CD14-positive monocyte (primary cell): ENCODE results near the gene CACNA1C. TPM values are rescaled to one million over a fixed set of nuclear protein-coding genes. Genes with fewer than 3 reads are reported as not detected.

Experiments used
- DNase-seq, 3 donors: peaks; one replicate each; pipeline ENCODE4 v3.0.0-alpha.2; 2011 to 2022
- H2AFZ ChIP-seq: 2 replicates; pipeline ENCODE4 v1.6.0; 2012; ENCODE audit warnings: mild to moderate bottlenecking, low read depth, low read length, inconsistent platforms; ENCODE audit not compliant: insufficient read depth, poor library complexity, severe bottlenecking
- H3K27ac ChIP-seq, 2 donors: 1 replicate in 1 of 2; 2 replicates in 1 of 2; pipeline ENCODE4 v1.5.1; 2012 to 2013; ENCODE audit warnings: low read length in 2 of 2, control low read depth in 1 of 2, inconsistent platforms in 1 of 2, low read depth in 1 of 2, mild to moderate bottlenecking in 1 of 2
- H3K27me3 ChIP-seq, 2 donors: one replicate each; pipeline versions ENCODE4 v1.6.0 to v1.6.1; 2011 to 2013; ENCODE audit warnings: low read length in 2 of 2; ENCODE audit not compliant: control insufficient read depth in 2 of 2, insufficient read depth in 2 of 2
- H3K36me3 ChIP-seq, 2 donors: replicated peaks in 1 of 2; 1 replicate in 1 of 2; 2 replicates in 1 of 2; pipeline versions ENCODE4 v1.5.1 to v1.6.1; 2012 to 2013; ENCODE audit warnings: low read length in 2 of 2, control low read depth in 1 of 2, inconsistent platforms in 1 of 2, mild to moderate bottlenecking in 1 of 2; ENCODE audit not compliant: insufficient read depth in 2 of 2, control insufficient read depth in 1 of 2
- H3K4me1 ChIP-seq, 2 donors: 1 replicate in 1 of 2; 2 replicates in 1 of 2; pipeline versions ENCODE4 v1.5.1 to v1.6.1; 2012 to 2013; ENCODE audit warnings: low read length in 2 of 2, control low read depth in 1 of 2, inconsistent platforms in 1 of 2, mild to moderate bottlenecking in 1 of 2, moderate library complexity in 1 of 2; ENCODE audit not compliant: insufficient read depth in 2 of 2, control insufficient read depth in 1 of 2
- H3K4me2 ChIP-seq: replicated peaks from 2 replicates; pipeline ENCODE3; 2012; ENCODE audit warnings: low read length, moderate library complexity, mild to moderate bottlenecking; ENCODE audit not compliant: poor library complexity, severe bottlenecking; ENCODE audit errors: extremely low read depth
- H3K4me3 ChIP-seq, 3 experiments: fragments of 200-600 bp in 1 of 3; sonication (generic) in 1 of 3; replicated peaks in 1 of 3; 1 replicate in 2 of 3; 2 replicates in 1 of 3; pipeline ENCODE4 v1.5.1; 2011 to 2013; ENCODE audit warnings: low read length in 3 of 3, mild to moderate bottlenecking in 3 of 3, control low read depth in 2 of 3, low read depth in 2 of 3, inconsistent platforms in 1 of 3, moderate library complexity in 1 of 3
- H3K79me2 ChIP-seq: 2 replicates; pipeline ENCODE4 v1.6.0; 2012; ENCODE audit warnings: mild to moderate bottlenecking, control low read depth, inconsistent platforms, low read length, moderate library complexity; ENCODE audit not compliant: insufficient read depth
- H3K9ac ChIP-seq: 2 replicates; pipeline ENCODE4 v1.6.0; 2017; ENCODE audit warnings: low read length, mild to moderate bottlenecking; ENCODE audit not compliant: insufficient read depth, poor library complexity, severe bottlenecking
- H3K9me3 ChIP-seq, 2 donors: replicated peaks in 1 of 2; 1 replicate in 1 of 2; 2 replicates in 1 of 2; pipeline versions ENCODE4 v1.5.1 to v1.6.1; 2012 to 2013; ENCODE audit warnings: low read length in 2 of 2, control low read depth in 1 of 2; ENCODE audit not compliant: control insufficient read depth in 1 of 2, insufficient read depth in 1 of 2
- H4K20me1 ChIP-seq: 2 replicates; pipeline ENCODE4 v1.6.0; 2012; ENCODE audit warnings: mild to moderate bottlenecking, low read length, control low read depth, moderate library complexity; ENCODE audit not compliant: insufficient read depth
- H3K27ac Mint-ChIP-seq, 7 donors: one replicate each; pipeline ENCODE4 v1.8.0; 2020; ENCODE audit warnings: mild to moderate bottlenecking in 7 of 7, mixed read lengths in 7 of 7, moderate library complexity in 6 of 7, inconsistent platforms in 2 of 7
- H3K27me3 Mint-ChIP-seq, 3 donors: one replicate each; pipeline ENCODE4 v1.8.0; 2021 to 2022; ENCODE audit warnings: low read depth in 3 of 3, mild to moderate bottlenecking in 3 of 3, mixed read lengths in 3 of 3, moderate library complexity in 3 of 3, inconsistent platforms in 1 of 3
- H3K36me3 Mint-ChIP-seq, 2 donors: one replicate each; pipeline ENCODE4 v1.8.0; 2020; ENCODE audit warnings: mixed read lengths in 2 of 2, inconsistent platforms in 1 of 2, mild to moderate bottlenecking in 1 of 2
- H3K4me1 Mint-ChIP-seq: one replicate; pipeline ENCODE4 v1.8.0; 2020; ENCODE audit warnings: mild to moderate bottlenecking, mixed read lengths
- H3K4me3 Mint-ChIP-seq, 2 donors: one replicate each; pipeline ENCODE4 v1.8.0; 2020; ENCODE audit warnings: mild to moderate bottlenecking in 2 of 2, mixed read lengths in 2 of 2, moderate library complexity in 1 of 2
- H3K9me3 Mint-ChIP-seq, 7 donors: one replicate each; pipeline ENCODE4 v1.8.0; 2020 to 2022; ENCODE audit warnings: mixed read lengths in 7 of 7, mild to moderate bottlenecking in 6 of 7, moderate library complexity in 6 of 7, inconsistent platforms in 2 of 7
- WGBS: methylation state at CpG from one replicate; pipeline ENCODE4 v1.1.5; 2013; ENCODE audit warnings: missing lambda C conversion rate; ENCODE audit not compliant: insufficient coverage; 5-methylcytosine and 5-hydroxymethylcytosine counted together
- intact Hi-C, 2 donors: fragments of 100-400 bp; cut with micrococcal nuclease; formaldehyde crosslinking; loops; one replicate each; pipeline versions ENCODE4 v1.15.0 to v1.15.1; 2023
- polyA plus RNA-seq, 3 donors: library from polyadenylated mRNA; depleted of rRNA in 1 of 3; unstranded in 2 of 3; stranded (reverse) in 1 of 3; fragments of 300-500 nt in 2 of 3; fragments of >200 nt in 1 of 3; fragmentation: Illumina TruSeq in 2 of 3; gene quantifications; 1 replicate in 2 of 3; 2 replicates in 1 of 3; pipeline ENCODE4 v1.2.3, GENCODE V29; 2012 to 2021
- TF ChIP-seq, protein P1 (sequence below): fragments of 200-600 bp; IDR thresholded peaks from one replicate; pipeline ENCODE4 v1.8.0; 2022; ENCODE audit warnings: antibody characterized with exemption, mild to moderate bottlenecking

The CACNA1C gene
- polyA plus RNA-seq, 3 donors: not detected

DNA sequence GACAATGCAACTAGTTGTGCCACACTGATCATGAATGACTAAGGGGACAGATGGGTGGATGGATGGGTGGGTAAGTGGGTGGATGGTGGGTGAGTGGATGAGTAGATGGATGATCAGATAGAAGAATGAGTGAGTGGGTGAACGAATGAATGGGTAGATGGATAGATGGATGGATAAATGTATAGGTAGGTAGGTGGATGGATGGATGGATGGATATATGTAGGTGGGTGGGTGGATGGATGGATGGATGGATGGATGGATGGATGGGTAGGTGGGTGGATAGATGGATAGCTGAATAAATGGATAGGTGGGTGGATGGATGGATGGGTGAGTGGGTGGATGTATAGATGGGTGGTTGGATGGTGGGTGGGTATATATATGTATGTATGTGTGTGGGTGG, 393.2 kb downstream of the CACNA1C start:
- Histone ChIP-seq H3K27ac (no peak overlapping the region), H3K27me3 (peaks cover 0 to 2% of the 10 kb centered on the region in 2 donors), H4K20me1 (no peaks in the 10 kb centered on the region), H2AFZ (no peak overlapping the region), H3K4me3 (no peak overlapping the region), H3K4me2 (no peak overlapping the region), H3K9ac (no peak overlapping the region), H3K36me3 (no peaks in the 10 kb centered on the region), H3K9me3 (no peaks in the 10 kb centered on the region), H3K4me1 (no peaks in the 10 kb centered on the region), H3K79me2 (no peaks in the 10 kb centered on the region)
- Mint-ChIP-seq H3K27me3 (peaks cover 7 to 14% (median 9%) of the 10 kb centered on the region in 3 donors), H3K36me3 (no peaks in the 10 kb centered on the region), H3K4me1 (peaks cover 7% of the 10 kb centered on the region), H3K9me3 (peaks cover 0 to 8% (median 0%) of the 10 kb centered on the region in 7 donors), H3K4me3 (no peak overlapping the region), H3K27ac (no peak overlapping the region)
- WGBS: 91% methylated on average over 1 of the region's 1 CpG
- intact Hi-C loops: no loop called here
- TF ChIP-seq, protein P1, sequence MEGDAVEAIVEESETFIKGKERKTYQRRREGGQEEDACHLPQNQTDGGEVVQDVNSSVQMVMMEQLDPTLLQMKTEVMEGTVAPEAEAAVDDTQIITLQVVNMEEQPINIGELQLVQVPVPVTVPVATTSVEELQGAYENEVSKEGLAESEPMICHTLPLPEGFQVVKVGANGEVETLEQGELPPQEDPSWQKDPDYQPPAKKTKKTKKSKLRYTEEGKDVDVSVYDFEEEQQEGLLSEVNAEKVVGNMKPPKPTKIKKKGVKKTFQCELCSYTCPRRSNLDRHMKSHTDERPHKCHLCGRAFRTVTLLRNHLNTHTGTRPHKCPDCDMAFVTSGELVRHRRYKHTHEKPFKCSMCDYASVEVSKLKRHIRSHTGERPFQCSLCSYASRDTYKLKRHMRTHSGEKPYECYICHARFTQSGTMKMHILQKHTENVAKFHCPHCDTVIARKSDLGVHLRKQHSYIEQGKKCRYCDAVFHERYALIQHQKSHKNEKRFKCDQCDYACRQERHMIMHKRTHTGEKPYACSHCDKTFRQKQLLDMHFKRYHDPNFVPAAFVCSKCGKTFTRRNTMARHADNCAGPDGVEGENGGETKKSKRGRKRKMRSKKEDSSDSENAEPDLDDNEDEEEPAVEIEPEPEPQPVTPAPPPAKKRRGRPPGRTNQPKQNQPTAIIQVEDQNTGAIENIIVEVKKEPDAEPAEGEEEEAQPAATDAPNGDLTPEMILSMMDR: no peak
- DNase-seq: no peak

DNA sequence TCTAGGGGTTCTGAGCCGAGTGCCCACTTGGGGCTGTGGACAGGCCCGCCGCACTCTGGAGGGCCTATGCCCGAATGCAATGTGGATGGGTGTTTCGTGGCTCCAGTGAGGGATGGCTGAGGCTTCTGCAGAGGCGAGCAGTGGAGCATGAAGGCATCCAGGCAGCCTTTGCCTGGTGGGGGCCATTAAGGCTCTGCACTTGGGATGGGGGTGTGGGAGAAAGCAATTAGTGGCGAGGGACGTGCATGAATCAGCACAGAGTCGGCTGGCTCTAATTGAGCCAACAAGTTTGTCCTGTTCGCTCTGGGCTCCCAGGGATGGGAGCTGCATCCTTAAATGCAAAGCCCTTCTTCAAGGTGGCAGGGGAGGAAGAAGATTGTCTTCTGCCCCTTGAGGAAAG, 395.1 kb downstream of the CACNA1C start:
- Mint-ChIP-seq H3K4me3 (no peak overlapping the region), H3K36me3 (no peaks in the 10 kb centered on the region)

More for the DNA sequence above, 395.1 kb downstream of the CACNA1C start:
- Histone ChIP-seq H3K27me3 (no peaks in the 10 kb centered on the region), H4K20me1 (no peaks in the 10 kb centered on the region), H3K36me3 (no peaks in the 10 kb centered on the region), H3K4me1 (no peaks in the 10 kb centered on the region), H3K9me3 (no peaks in the 10 kb centered on the region), H3K27ac (no peak overlapping the region), H2AFZ (no peak overlapping the region), H3K4me2 (no peak overlapping the region), H3K9ac (no peak overlapping the region), H3K4me3 (no peak overlapping the region), H3K79me2 (no peaks in the 10 kb centered on the region)
- DNase-seq: no peak
- WGBS: 95% methylated on average over 8 of the region's 10 CpGs
- intact Hi-C loops: no loop called here
- Mint-ChIP-seq H3K9me3 (peaks cover 0 to 3% (median 0%) of the 10 kb centered on the region in 7 donors), H3K27ac (no peak overlapping the region), H3K4me1 (peaks cover 7% of the 10 kb centered on the region), H3K27me3 (peaks cover 5 to 11% (median 6%) of the 10 kb centered on the region in 3 donors)
- TF ChIP-seq, protein P1: no peak
